Fibroblast of lung (primary cell): ENCODE measurements around the gene DDI2. TPM values are rescaled to one million over a fixed set of nuclear protein-coding genes. Genes with fewer than 3 reads are reported as not detected.
"Not testable (repeated sequence)": the region's sequence is repeated elsewhere in the genome, so short reads cannot be mapped to it uniquely, and the experiment has no call there.

Experiments used
- DNase-seq, 2 donors: peaks; one replicate each; pipeline versions ENCODE4 v3.0.0 to v3.0.0-alpha.2; 2010; ENCODE audit warnings: low read depth in 2 of 2
- H2AFZ ChIP-seq: 2 replicates; pipeline ENCODE4 v1.5.1; 2012; ENCODE audit warnings: low read length, control low read depth, inconsistent platforms
- H3K27ac ChIP-seq: 2 replicates; pipeline ENCODE4 v1.5.1; 2011; ENCODE audit warnings: low read length, control low read depth; ENCODE audit not compliant: insufficient read depth
- H3K27me3 ChIP-seq: 2 replicates; pipeline ENCODE4 v1.5.1; 2011; ENCODE audit warnings: mild to moderate bottlenecking, low read length; ENCODE audit not compliant: control insufficient read depth, insufficient read depth
- H3K36me3 ChIP-seq: 2 replicates; pipeline ENCODE4 v1.5.1; 2011; ENCODE audit warnings: low read length; ENCODE audit not compliant: control insufficient read depth, insufficient read depth
- H3K4me1 ChIP-seq: 2 replicates; pipeline ENCODE4 v1.5.1; 2011; ENCODE audit warnings: low read length; ENCODE audit not compliant: control insufficient read depth, insufficient read depth; ENCODE audit errors: extremely low read depth
- H3K4me2 ChIP-seq: 2 replicates; pipeline ENCODE4 v1.5.1; 2011; ENCODE audit warnings: low read length, control low read depth; ENCODE audit not compliant: insufficient read depth; ENCODE audit errors: extremely low read depth
- H3K4me3 ChIP-seq, 4 experiments: fragments of 200-600 bp in 1 of 4; sonication (generic) in 1 of 4; replicated peaks in 1 of 4; 2 replicates each; pipeline ENCODE4 v1.5.1; 2011 to 2016; ENCODE audit warnings: low read length in 4 of 4, low read depth in 3 of 4, mild to moderate bottlenecking in 3 of 4, control low read depth in 2 of 4, inconsistent platforms in 1 of 4, mixed read lengths in 1 of 4; ENCODE audit not compliant: insufficient read depth in 1 of 4; ENCODE audit errors: control extremely low read depth in 1 of 4
- H3K79me2 ChIP-seq: 2 replicates; pipeline ENCODE4 v1.5.1; 2012; ENCODE audit warnings: mild to moderate bottlenecking, low read length, inconsistent platforms; ENCODE audit not compliant: control insufficient read depth, insufficient read depth
- H3K9ac ChIP-seq: 2 replicates; pipeline ENCODE4 v1.5.1; 2011; ENCODE audit warnings: mild to moderate bottlenecking, low read length, control low read depth; ENCODE audit not compliant: insufficient read depth
- H3K9me3 ChIP-seq: 2 replicates; pipeline ENCODE4 v1.5.1; 2012; ENCODE audit warnings: low read depth, low read length; ENCODE audit not compliant: control insufficient read depth, insufficient read depth
- H4K20me1 ChIP-seq: 2 replicates; pipeline ENCODE4 v1.5.1; 2011; ENCODE audit warnings: low read length; ENCODE audit not compliant: control insufficient read depth, insufficient read depth; ENCODE audit errors: extremely low read depth
- EZH2 ChIP-seq: IDR thresholded peaks from 2 replicates; pipeline ENCODE4 v1.5.1; 2012; ENCODE audit warnings: low read length, control low read depth, mild to moderate bottlenecking; ENCODE audit errors: missing control alignments
- polyA plus RNA-seq, 2 donors: library from polyadenylated mRNA; depleted of rRNA in 1 of 2; stranded (reverse) in 1 of 2; unstranded in 1 of 2; fragments of >200 nt; gene quantifications; 2 replicates each; pipeline ENCODE4 v1.2.1, GENCODE V29; 2011 to 2012; ENCODE audit warnings: missing spikeins in 1 of 2
- total RNA-seq: library from RNA; depleted of rRNA; stranded (reverse); fragments of >200 nt; gene quantifications from 2 replicates; pipeline ENCODE4 v1.2.1, GENCODE V29; 2014
- TF ChIP-seq, protein P1 (sequence below), 2 donors: IDR thresholded peaks in 1 of 2; conservative IDR thresholded peaks in 1 of 2; 1 replicate in 1 of 2; 2 replicates in 1 of 2; pipeline ENCODE4 v1.5.1; 2011 to 2012; ENCODE audit warnings: low read length in 2 of 2, control low read depth in 1 of 2, inconsistent platforms in 1 of 2, low read depth in 1 of 2, mild to moderate bottlenecking in 1 of 2

The DDI2 gene
- total and polyA plus RNA-seq, 2 donors (not counting 1 experiment from before 2014, with no cell fraction given) = 9.3 to 11.7 TPM

DNA sequence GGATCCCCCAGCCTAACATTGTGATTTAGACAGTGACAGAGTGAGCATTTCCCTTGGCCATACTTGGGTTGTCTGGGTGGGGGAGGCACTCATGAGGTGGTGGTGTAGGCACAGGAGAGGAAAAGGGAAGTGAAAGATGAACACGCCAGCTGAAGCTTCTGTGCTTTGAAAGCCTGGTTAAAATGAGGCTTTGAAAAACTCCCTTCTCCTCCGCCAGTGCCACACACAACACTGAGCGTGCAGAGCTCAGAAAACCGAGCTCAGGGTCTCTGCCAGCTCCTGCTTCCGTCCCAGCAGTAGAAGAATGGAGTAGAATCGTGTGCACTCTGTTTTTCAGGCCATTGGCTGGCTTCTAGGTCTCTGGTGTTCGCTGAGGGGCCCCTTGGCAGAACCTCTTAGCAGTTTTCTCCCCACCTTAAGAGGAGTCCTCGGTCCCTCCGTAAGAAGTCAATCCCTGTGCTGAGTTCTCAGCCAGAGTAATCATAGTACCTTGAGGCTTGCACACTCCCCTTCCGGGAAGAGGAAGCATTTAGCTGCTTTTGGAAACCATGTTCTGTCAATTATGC is 79.8 kb downstream of the DDI2 start:
- no peak overlapping the region for H3K9ac ChIP-seq
- H3K27me3 ChIP-seq = no peaks in the 10 kb centered on the region
- peaks cover 4% of the 10 kb centered on the region for H3K36me3 ChIP-seq
- no peak overlapping the region for H3K27ac ChIP-seq
- TF ChIP-seq, protein P1, sequence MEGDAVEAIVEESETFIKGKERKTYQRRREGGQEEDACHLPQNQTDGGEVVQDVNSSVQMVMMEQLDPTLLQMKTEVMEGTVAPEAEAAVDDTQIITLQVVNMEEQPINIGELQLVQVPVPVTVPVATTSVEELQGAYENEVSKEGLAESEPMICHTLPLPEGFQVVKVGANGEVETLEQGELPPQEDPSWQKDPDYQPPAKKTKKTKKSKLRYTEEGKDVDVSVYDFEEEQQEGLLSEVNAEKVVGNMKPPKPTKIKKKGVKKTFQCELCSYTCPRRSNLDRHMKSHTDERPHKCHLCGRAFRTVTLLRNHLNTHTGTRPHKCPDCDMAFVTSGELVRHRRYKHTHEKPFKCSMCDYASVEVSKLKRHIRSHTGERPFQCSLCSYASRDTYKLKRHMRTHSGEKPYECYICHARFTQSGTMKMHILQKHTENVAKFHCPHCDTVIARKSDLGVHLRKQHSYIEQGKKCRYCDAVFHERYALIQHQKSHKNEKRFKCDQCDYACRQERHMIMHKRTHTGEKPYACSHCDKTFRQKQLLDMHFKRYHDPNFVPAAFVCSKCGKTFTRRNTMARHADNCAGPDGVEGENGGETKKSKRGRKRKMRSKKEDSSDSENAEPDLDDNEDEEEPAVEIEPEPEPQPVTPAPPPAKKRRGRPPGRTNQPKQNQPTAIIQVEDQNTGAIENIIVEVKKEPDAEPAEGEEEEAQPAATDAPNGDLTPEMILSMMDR (conservative IDR thresholded peaks at IDR 0.05 in 1 of 2, IDR thresholded peaks at IDR 0.05 in 1 of 2; ENCODE audit: low read depth in 1 of 2, low read length in 2 of 2) = no peak
- TF ChIP-seq EZH2 = no peak
- no peaks in the 10 kb centered on the region for H3K9me3 ChIP-seq
- peaks cover 3% of the 10 kb centered on the region for H3K4me1 ChIP-seq
- H3K4me2 ChIP-seq = no peak overlapping the region
- no peak overlapping the region for H3K4me3 ChIP-seq
- DNase-seq = no peak
- H2AFZ ChIP-seq = no peak overlapping the region
- peaks cover 57% of the 10 kb centered on the region for H3K79me2 ChIP-seq
- no peaks in the 10 kb centered on the region for H4K20me1 ChIP-seq

GRCh38 chr1:15698201-15698600 is 80.9 kb downstream of the DDI2 start:
- Histone ChIP-seq H2AFZ (no peak overlapping the region), H3K27me3 (no peaks in the 10 kb centered on the region), H3K27ac (no peak overlapping the region), H4K20me1 (no peaks in the 10 kb centered on the region), H3K9me3 (no peaks in the 10 kb centered on the region), H3K4me2 (no peak overlapping the region), H3K79me2 (peaks cover 52% of the 10 kb centered on the region), H3K4me3 (no peak overlapping the region), H3K9ac (no peak overlapping the region), H3K4me1 (peaks cover 9% of the 10 kb centered on the region), H3K36me3 (peaks cover 5% of the 10 kb centered on the region)
- no peak for DNase-seq
- TF ChIP-seq, protein P1 (conservative IDR thresholded peaks at IDR 0.05 in 1 of 2, IDR thresholded peaks at IDR 0.05 in 1 of 2; ENCODE audit: low read depth in 1 of 2, low read length in 2 of 2) = no peak
- TF ChIP-seq EZH2 = no peak

GRCh38 chr1:15699321-15699720 is 82.1 kb downstream of the DDI2 start:
- not testable (repeated sequence) for DNase-seq, H3K4me2 ChIP-seq
- peaks cover 46% of the 10 kb centered on the region for H3K79me2 ChIP-seq

More at GRCh38 chr1:15699321-15699720, 82.1 kb downstream of the DDI2 start:
- not testable (repeated sequence) for H3K36me3 ChIP-seq, H3K27ac ChIP-seq, H2AFZ ChIP-seq, H3K9me3 ChIP-seq, H4K20me1 ChIP-seq, H3K27me3 ChIP-seq, H3K4me1 ChIP-seq, H3K4me3 ChIP-seq, H3K9ac ChIP-seq
